HepG2 (cell line): ENCODE results near the gene PRDX2. TPM values are rescaled to one million over a fixed set of nuclear protein-coding genes. Genes with fewer than 3 reads are reported as not detected.

Experiments used
- ATF1 ChIP-seq: IDR thresholded peaks from 2 replicates; pipeline ENCODE4 v1.6.1; 2016; ENCODE audit warnings: mild to moderate bottlenecking, control low read depth
- CHD2 ChIP-seq: IDR thresholded peaks from 2 replicates; pipeline ENCODE4 v1.6.1; 2011; ENCODE audit warnings: low read depth, low read length, improper control_type of control experiment
- FOXM1 ChIP-seq: sonication (generic); formaldehyde crosslinking; IDR thresholded peaks from 2 replicates; pipeline ENCODE4 v1.5.0; 2020; ENCODE audit warnings: missing genetic modification reagents
- HNRNPL ChIP-seq: fragments of 200-400 bp; formaldehyde crosslinking; IDR thresholded peaks from 2 replicates; pipeline ENCODE4 v1.6.1; 2017; ENCODE audit warnings: mild to moderate bottlenecking, low read depth, low read length
- JUND ChIP-seq: sonication (generic); formaldehyde crosslinking; IDR thresholded peaks from 2 replicates; pipeline ENCODE4 v1.8.0; 2022; ENCODE audit warnings: mild to moderate bottlenecking, missing genetic modification reagents
- NFKB2 ChIP-seq: sonication (generic); formaldehyde crosslinking; IDR thresholded peaks from 2 replicates; pipeline ENCODE4 v1.4.0; 2020; ENCODE audit warnings: missing genetic modification reagents, borderline replicate concordance
- PHF21A ChIP-seq: sonication (generic); formaldehyde crosslinking; IDR thresholded peaks from 2 replicates; pipeline ENCODE4 v1.5.0; 2020; ENCODE audit warnings: mild to moderate bottlenecking, missing genetic modification reagents
- PLSCR1 ChIP-seq: sonication (generic); formaldehyde crosslinking; IDR thresholded peaks from 2 replicates; pipeline ENCODE4 v1.5.0; 2020; ENCODE audit warnings: missing genetic modification reagents, mild to moderate bottlenecking, borderline replicate concordance
- RFXAP ChIP-seq: sonication (generic); formaldehyde crosslinking; IDR thresholded peaks from 2 replicates; pipeline ENCODE4 v1.4.0; 2020; ENCODE audit warnings: missing genetic modification reagents, borderline replicate concordance
- SKI ChIP-seq: fragments of 450-650 bp; IDR thresholded peaks from one replicate; pipeline ENCODE4 v1.6.1; 2018; ENCODE audit warnings: mild to moderate bottlenecking; ENCODE audit not compliant: partially characterized antibody
- ZFP1 ChIP-seq: IDR thresholded peaks from 2 replicates; pipeline ENCODE4 v1.6.1; 2016
- ZNF432 ChIP-seq: sonication (generic); formaldehyde crosslinking; IDR thresholded peaks from 2 replicates; pipeline ENCODE4 v1.5.0; 2020; ENCODE audit warnings: missing genetic modification reagents, mild to moderate bottlenecking, borderline replicate concordance
- ZNF543 ChIP-seq: sonication (generic); formaldehyde crosslinking; IDR thresholded peaks from 2 replicates; pipeline ENCODE4 v1.4.0; 2020; ENCODE audit warnings: mild to moderate bottlenecking, missing genetic modification reagents
- polyA plus RNA-seq, 8 experiments: library from polyadenylated mRNA; depleted of rRNA in 3 of 8; stranded (reverse) in 7 of 8; unstranded in 1 of 8; fragments of >200 nt; fragmentation: Illumina TruSeq in 4 of 8; extraction: Trizol in 4 of 8; gene quantifications; 2 replicates each; pipeline versions ENCODE4 v1.2.1 to v1.2.3, GENCODE V29; 2011 to 2016; ENCODE audit warnings: low read depth in 4 of 8, missing spikeins in 1 of 8, mixed read lengths in 1 of 8; ENCODE audit not compliant: insufficient read depth in 1 of 8
- total RNA-seq, 5 experiments: library from RNA; depleted of rRNA; stranded (reverse); fragments of >200 nt; fragmentation: Illumina TruSeq; extraction: Trizol; gene quantifications; 2 replicates each; pipeline ENCODE4 v1.2.3, GENCODE V29; 2016; ENCODE audit warnings: low read depth in 1 of 5
- TF ChIP-seq, protein P1 (sequence below): sonication (generic); formaldehyde crosslinking; IDR thresholded peaks from 2 replicates; pipeline ENCODE4 v1.4.0; 2020; ENCODE audit warnings: missing genetic modification reagents, borderline replicate concordance
- TF ChIP-seq, protein P2 (sequence below): sonication (generic); formaldehyde crosslinking; conservative IDR thresholded peaks from 2 replicates; pipeline ENCODE4 v1.4.0; 2020; ENCODE audit warnings: missing genetic modification reagents
- TF ChIP-seq, protein P3 (sequence below): IDR thresholded peaks from 2 replicates; pipeline ENCODE4 v1.6.1; 2016; ENCODE audit warnings: mild to moderate bottlenecking
- TF ChIP-seq, protein P4 (sequence below): sonication (generic); formaldehyde crosslinking; IDR thresholded peaks from 2 replicates; pipeline ENCODE4 v1.4.0; 2020; ENCODE audit warnings: missing genetic modification reagents

Gene PRDX2
- total and polyA plus RNA-seq, 2 of the 13 experiments (the other 11 are each of a cell fraction or from before 2014, with no cell fraction given): 218 to 381 TPM

- TF ChIP-seq, protein P1, sequence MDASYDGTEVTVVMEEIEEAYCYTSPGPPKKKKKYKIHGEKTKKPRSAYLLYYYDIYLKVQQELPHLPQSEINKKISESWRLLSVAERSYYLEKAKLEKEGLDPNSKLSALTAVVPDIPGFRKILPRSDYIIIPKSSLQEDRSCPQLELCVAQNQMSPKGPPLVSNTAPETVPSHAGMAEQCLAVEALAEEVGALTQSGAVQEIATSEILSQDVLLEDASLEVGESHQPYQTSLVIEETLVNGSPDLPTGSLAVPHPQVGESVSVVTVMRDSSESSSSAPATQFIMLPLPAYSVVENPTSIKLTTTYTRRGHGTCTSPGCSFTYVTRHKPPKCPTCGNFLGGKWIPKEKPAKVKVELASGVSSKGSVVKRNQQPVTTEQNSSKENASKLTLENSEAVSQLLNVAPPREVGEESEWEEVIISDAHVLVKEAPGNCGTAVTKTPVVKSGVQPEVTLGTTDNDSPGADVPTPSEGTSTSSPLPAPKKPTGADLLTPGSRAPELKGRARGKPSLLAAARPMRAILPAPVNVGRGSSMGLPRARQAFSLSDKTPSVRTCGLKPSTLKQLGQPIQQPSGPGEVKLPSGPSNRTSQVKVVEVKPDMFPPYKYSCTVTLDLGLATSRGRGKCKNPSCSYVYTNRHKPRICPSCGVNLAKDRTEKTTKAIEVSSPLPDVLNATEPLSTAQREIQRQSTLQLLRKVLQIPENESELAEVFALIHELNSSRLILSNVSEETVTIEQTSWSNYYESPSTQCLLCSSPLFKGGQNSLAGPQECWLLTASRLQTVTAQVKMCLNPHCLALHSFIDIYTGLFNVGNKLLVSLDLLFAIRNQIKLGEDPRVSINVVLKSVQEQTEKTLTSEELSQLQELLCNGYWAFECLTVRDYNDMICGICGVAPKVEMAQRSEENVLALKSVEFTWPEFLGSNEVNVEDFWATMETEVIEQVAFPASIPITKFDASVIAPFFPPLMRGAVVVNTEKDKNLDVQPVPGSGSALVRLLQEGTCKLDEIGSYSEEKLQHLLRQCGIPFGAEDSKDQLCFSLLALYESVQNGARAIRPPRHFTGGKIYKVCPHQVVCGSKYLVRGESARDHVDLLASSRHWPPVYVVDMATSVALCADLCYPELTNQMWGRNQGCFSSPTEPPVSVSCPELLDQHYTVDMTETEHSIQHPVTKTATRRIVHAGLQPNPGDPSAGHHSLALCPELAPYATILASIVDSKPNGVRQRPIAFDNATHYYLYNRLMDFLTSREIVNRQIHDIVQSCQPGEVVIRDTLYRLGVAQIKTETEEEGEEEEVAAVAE (CRISPR knock-in tag): no peak
- TF ChIP-seq SKI: no peak
- TF ChIP-seq ZNF432 (CRISPR knock-in tag): no peak
- no peak for TF ChIP-seq ZNF543 (CRISPR knock-in tag)
- TF ChIP-seq PHF21A: no peak
- no peak for TF ChIP-seq JUND (CRISPR knock-in tag)
- no peak for TF ChIP-seq CHD2
- no peak; the same call in 1 of the 2 replicates for TF ChIP-seq NFKB2 (CRISPR knock-in tag)
- TF ChIP-seq PLSCR1 (CRISPR knock-in tag): no peak
- TF ChIP-seq, protein P2, sequence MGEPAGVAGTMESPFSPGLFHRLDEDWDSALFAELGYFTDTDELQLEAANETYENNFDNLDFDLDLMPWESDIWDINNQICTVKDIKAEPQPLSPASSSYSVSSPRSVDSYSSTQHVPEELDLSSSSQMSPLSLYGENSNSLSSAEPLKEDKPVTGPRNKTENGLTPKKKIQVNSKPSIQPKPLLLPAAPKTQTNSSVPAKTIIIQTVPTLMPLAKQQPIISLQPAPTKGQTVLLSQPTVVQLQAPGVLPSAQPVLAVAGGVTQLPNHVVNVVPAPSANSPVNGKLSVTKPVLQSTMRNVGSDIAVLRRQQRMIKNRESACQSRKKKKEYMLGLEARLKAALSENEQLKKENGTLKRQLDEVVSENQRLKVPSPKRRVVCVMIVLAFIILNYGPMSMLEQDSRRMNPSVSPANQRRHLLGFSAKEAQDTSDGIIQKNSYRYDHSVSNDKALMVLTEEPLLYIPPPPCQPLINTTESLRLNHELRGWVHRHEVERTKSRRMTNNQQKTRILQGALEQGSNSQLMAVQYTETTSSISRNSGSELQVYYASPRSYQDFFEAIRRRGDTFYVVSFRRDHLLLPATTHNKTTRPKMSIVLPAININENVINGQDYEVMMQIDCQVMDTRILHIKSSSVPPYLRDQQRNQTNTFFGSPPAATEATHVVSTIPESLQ: no peak
- TF ChIP-seq ZFP1: no peak
- TF ChIP-seq, protein P3, sequence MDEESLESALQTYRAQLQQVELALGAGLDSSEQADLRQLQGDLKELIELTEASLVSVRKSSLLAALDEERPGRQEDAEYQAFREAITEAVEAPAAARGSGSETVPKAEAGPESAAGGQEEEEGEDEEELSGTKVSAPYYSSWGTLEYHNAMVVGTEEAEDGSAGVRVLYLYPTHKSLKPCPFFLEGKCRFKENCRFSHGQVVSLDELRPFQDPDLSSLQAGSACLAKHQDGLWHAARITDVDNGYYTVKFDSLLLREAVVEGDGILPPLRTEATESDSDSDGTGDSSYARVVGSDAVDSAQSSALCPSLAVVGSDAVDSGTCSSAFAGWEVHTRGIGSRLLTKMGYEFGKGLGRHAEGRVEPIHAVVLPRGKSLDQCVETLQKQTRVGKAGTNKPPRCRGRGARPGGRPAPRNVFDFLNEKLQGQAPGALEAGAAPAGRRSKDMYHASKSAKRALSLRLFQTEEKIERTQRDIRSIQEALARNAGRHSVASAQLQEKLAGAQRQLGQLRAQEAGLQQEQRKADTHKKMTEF (CRISPR knock-in tag): peak; percentile 42; the same call in 1 of the 2 replicates
- TF ChIP-seq FOXM1 (CRISPR knock-in tag): no peak
- no peak for TF ChIP-seq RFXAP (CRISPR knock-in tag)
- no peak for TF ChIP-seq ATF1 (CRISPR knock-in tag)
- TF ChIP-seq, protein P4, sequence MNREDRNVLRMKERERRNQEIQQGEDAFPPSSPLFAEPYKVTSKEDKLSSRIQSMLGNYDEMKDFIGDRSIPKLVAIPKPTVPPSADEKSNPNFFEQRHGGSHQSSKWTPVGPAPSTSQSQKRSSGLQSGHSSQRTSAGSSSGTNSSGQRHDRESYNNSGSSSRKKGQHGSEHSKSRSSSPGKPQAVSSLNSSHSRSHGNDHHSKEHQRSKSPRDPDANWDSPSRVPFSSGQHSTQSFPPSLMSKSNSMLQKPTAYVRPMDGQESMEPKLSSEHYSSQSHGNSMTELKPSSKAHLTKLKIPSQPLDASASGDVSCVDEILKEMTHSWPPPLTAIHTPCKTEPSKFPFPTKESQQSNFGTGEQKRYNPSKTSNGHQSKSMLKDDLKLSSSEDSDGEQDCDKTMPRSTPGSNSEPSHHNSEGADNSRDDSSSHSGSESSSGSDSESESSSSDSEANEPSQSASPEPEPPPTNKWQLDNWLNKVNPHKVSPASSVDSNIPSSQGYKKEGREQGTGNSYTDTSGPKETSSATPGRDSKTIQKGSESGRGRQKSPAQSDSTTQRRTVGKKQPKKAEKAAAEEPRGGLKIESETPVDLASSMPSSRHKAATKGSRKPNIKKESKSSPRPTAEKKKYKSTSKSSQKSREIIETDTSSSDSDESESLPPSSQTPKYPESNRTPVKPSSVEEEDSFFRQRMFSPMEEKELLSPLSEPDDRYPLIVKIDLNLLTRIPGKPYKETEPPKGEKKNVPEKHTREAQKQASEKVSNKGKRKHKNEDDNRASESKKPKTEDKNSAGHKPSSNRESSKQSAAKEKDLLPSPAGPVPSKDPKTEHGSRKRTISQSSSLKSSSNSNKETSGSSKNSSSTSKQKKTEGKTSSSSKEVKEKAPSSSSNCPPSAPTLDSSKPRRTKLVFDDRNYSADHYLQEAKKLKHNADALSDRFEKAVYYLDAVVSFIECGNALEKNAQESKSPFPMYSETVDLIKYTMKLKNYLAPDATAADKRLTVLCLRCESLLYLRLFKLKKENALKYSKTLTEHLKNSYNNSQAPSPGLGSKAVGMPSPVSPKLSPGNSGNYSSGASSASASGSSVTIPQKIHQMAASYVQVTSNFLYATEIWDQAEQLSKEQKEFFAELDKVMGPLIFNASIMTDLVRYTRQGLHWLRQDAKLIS (CRISPR knock-in tag): no peak
- TF ChIP-seq HNRNPL: no peak
Measured at GRCh38 chr19:12825254-12826131, 23.9 kb upstream of the PRDX2 start (continued).
